Stimulated activated CD4-positive, alpha-beta T cell treated with anti-CD3 and anti-CD28 coated beads, TNF-alpha, amount 100 ng/mL, for 24 hours (primary cell): Measurements from ENCODE around the gene GSE1.

Experiments used
- DNase-seq, 3 experiments: peaks; one replicate each; pipeline ENCODE4 v3.0.0-alpha.2; 2020; ENCODE audit warnings: low read depth in 3 of 3

The GSE1 gene

GRCh38 chr16:85675251-85675874, 62.2 kb downstream of the GSE1 start:
- DNase-seq, result no peak

- DNase-seq, result no peak
Observed at GRCh38 chr16:85676466-85676865, 63.3 kb downstream of the GSE1 start.

GRCh38 chr16:85677383-85677967, 64.4 kb downstream of the GSE1 start:
- no peak for DNase-seq

GRCh38 chr16:85678016-85678415, 64.9 kb downstream of the GSE1 start:
- DNase-seq, result no peak

- no peak for DNase-seq
Observed at GRCh38 chr16:85678821-85679220, 65.7 kb downstream of the GSE1 start.

GRCh38 chr16:85679870-85680269, 66.7 kb downstream of the GSE1 start:
- DNase-seq, result no peak

GRCh38 chr16:85680352-85680944, 67.3 kb downstream of the GSE1 start:
- DNase-seq, result no peak

- no peak for DNase-seq
Observed at GRCh38 chr16:85681255-85681654, 68.1 kb downstream of the GSE1 start.

GRCh38 chr16:85682516-85682915, 69.4 kb downstream of the GSE1 start:
- no peak for DNase-seq

- DNase-seq, result no peak
Observed at GRCh38 chr16:85683363-85683762, 70.2 kb downstream of the GSE1 start.

GRCh38 chr16:85685251-85685650, 72.1 kb downstream of the GSE1 start:
- no peak for DNase-seq

GRCh38 chr16:85686912-85687591, 73.9 kb downstream of the GSE1 start:
- peak in 1 of 3 experiments; percentile 51 for DNase-seq

- DNase-seq, result no peak
Observed at GRCh38 chr16:85687651-85688471, 74.7 kb downstream of the GSE1 start.

- peak; percentile 80 to 92 (median 80) for DNase-seq
Observed at GRCh38 chr16:85688586-85689284, 75.6 kb downstream of the GSE1 start, which contains the start of gene GINS2. Gene GINS2, minus strand, starts transcription at chr16:85688954. Its CDS starts 56 bp downstream, at chr16:85688898.

GRCh38 chr16:85689285-85689949, 76.3 kb downstream of the GSE1 start:
- DNase-seq, result no peak

- no peak for DNase-seq
Observed at GRCh38 chr16:85689950-85690320, 76.8 kb downstream of the GSE1 start.

GRCh38 chr16:85690469-85691064, 77.4 kb downstream of the GSE1 start:
- no peak for DNase-seq

- DNase-seq, result no peak
Observed at GRCh38 chr16:85695196-85696128, 82.3 kb downstream of the GSE1 start.

- DNase-seq, result no peak
Observed at GRCh38 chr16:85696781-85697180, 83.7 kb downstream of the GSE1 start.
